ENCODE measurements around the gene ELF3.
"Not testable (repeated sequence)": the region's sequence is repeated elsewhere in the genome, so short reads cannot be mapped to it uniquely, and the experiment has no call there.

ELF3 gene

DNA sequence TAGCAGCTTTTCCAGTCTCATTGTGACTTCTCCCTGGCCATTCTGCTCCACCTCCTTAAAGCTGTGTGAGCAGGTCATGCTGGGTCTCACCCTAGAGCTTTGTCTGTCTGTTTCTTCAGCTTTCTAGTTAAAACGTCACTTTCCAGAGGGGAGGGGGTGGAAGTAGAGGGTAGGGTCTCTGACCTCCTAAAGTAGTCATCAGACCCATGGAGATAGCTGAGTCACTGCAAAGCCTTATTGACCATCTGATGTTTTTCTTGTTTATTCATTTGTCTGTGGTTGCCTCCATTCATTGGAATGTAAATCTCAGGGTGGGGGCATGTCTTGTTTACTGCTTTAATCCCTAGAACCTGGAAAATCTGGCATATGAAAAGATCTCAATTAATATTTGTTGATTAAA lies 52.7 kb downstream of the ELF3 start:
- TF ChIP-seq, protein P1, sequence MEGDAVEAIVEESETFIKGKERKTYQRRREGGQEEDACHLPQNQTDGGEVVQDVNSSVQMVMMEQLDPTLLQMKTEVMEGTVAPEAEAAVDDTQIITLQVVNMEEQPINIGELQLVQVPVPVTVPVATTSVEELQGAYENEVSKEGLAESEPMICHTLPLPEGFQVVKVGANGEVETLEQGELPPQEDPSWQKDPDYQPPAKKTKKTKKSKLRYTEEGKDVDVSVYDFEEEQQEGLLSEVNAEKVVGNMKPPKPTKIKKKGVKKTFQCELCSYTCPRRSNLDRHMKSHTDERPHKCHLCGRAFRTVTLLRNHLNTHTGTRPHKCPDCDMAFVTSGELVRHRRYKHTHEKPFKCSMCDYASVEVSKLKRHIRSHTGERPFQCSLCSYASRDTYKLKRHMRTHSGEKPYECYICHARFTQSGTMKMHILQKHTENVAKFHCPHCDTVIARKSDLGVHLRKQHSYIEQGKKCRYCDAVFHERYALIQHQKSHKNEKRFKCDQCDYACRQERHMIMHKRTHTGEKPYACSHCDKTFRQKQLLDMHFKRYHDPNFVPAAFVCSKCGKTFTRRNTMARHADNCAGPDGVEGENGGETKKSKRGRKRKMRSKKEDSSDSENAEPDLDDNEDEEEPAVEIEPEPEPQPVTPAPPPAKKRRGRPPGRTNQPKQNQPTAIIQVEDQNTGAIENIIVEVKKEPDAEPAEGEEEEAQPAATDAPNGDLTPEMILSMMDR (conservative IDR thresholded peaks at IDR 0.05; ENCODE audit: low read length), result no peak
- no peak for DNase-seq (ENCODE audit: low read depth)
- no peak overlapping the region for H3K4me3 ChIP-seq (ENCODE audit: low read length)

DNA sequence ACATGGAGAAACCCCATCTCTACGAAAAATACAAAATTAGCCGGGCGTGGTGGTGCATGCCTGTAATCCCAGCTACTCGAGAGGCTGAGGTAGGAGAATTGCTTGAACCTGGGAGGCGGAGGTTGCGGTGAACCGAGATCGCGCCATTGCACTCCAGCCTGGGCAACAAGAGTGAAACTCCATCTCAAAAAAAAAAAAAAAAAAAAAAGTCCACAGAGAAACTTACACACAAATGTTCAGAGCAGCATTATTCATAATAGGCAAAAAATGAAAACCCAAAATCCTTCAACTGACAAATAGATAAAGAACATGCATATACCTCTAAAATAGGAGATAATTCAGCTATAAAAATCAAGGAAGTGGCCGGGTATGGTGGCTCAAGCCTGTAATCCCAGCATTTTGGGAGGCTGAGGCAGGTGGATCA lies 54.5 kb downstream of the ELF3 start:
- H3K4me3 ChIP-seq (ENCODE audit: low read length); DNase-seq (ENCODE audit: low read depth): not testable (repeated sequence)
